ENCODE results near the gene JAZF1. TPM values are rescaled to one million over a fixed set of nuclear protein-coding genes. Genes with fewer than 3 reads are reported as not detected.

The JAZF1 gene
- polyA plus RNA-seq, 1 experiment = 11.6 TPM

- ChIA-PET POLR2A (no interaction called here), CTCF (interaction anchor here (0.8 to 1.2 kb wide), 4 partner anchors 10 to 21 kb away, joined by 3 read pairs; no protein-coding TSS in a partner anchor)
- Histone ChIP-seq H3K4me3 (ENCODE audit: low read depth, low read length) (no peak overlapping the region), H3K36me3 (ENCODE audit: control insufficient read depth, insufficient read depth, low read length) (no peaks in the 10 kb centered on the region), H3K27me3 (ENCODE audit: control insufficient read depth, insufficient read depth, low read length) (no peaks in the 10 kb centered on the region)
- no peak for TF ChIP-seq CTCF (IDR thresholded peaks at IDR 0.05; ENCODE audit: insufficient read depth, low read depth, low read length)
- no peak for DNase-seq (ENCODE audit: low read depth)
Measured at GRCh38 chr7:28183627-28184026, 3.0 kb upstream of the JAZF1 start.

- Histone ChIP-seq H3K27me3 (ENCODE audit: control insufficient read depth, insufficient read depth, low read length) (no peaks in the 10 kb centered on the region), H3K36me3 (ENCODE audit: control insufficient read depth, insufficient read depth, low read length) (no peaks in the 10 kb centered on the region), H3K4me3 (ENCODE audit: low read depth, low read length) (no peak overlapping the region)
- no peak for TF ChIP-seq CTCF (IDR thresholded peaks at IDR 0.05; ENCODE audit: insufficient read depth, low read depth, low read length)
- ChIA-PET POLR2A (no interaction called here), CTCF (interaction anchor here (0.6 kb wide), 1 partner anchor 24 kb away, joined by 3 read pairs; no protein-coding TSS in a partner anchor)
- DNase-seq (ENCODE audit: low read depth) = no peak
Measured at GRCh38 chr7:28182071-28182471, 1.5 kb upstream of the JAZF1 start.

- no peak for DNase-seq (ENCODE audit: low read depth)
- CTCF ChIA-PET = no interaction called here
- Histone ChIP-seq H3K36me3 (ENCODE audit: control insufficient read depth, insufficient read depth, low read length) (no peaks in the 10 kb centered on the region), H3K4me3 (ENCODE audit: low read depth, low read length) (no peak overlapping the region), H3K27me3 (ENCODE audit: control insufficient read depth, insufficient read depth, low read length) (no peaks in the 10 kb centered on the region)
- TF ChIP-seq CTCF (IDR thresholded peaks at IDR 0.05; ENCODE audit: insufficient read depth, low read depth, low read length) = no peak
- POLR2A ChIA-PET = no interaction called here
Measured at GRCh38 chr7:28181416-28181815, 821 bp upstream of the JAZF1 start.

- Histone ChIP-seq H3K27me3 (ENCODE audit: control insufficient read depth, insufficient read depth, low read length) (no peaks in the 10 kb centered on the region), H3K36me3 (ENCODE audit: control insufficient read depth, insufficient read depth, low read length) (no peaks in the 10 kb centered on the region), H3K4me3 (ENCODE audit: low read depth, low read length) (peak overlapping the region; percentile 75)
- ChIA-PET CTCF (interaction anchor here (3.7 kb wide), 1 partner anchor 83 kb away, joined by 11 read pairs; no protein-coding TSS in a partner anchor), POLR2A (interaction anchor here (0.6 kb wide), 1 partner anchor 356 kb away, joined by 4 read pairs; no protein-coding TSS in a partner anchor)
- DNase-seq (ENCODE audit: low read depth) = no peak
- TF ChIP-seq CTCF (IDR thresholded peaks at IDR 0.05; ENCODE audit: insufficient read depth, low read depth, low read length) = no peak
Measured at GRCh38 chr7:28180031-28180363, 598 bp downstream of the JAZF1 start.

GRCh38 chr7:28179120-28180030, 1.2 kb downstream of the JAZF1 start:
- Histone ChIP-seq H3K27me3 (ENCODE audit: control insufficient read depth, insufficient read depth, low read length) (no peaks in the 10 kb centered on the region), H3K4me3 (ENCODE audit: low read depth, low read length) (peak overlapping the region; percentile 75), H3K36me3 (ENCODE audit: control insufficient read depth, insufficient read depth, low read length) (no peaks in the 10 kb centered on the region)
- DNase-seq (ENCODE audit: low read depth) = no peak
- ChIA-PET POLR2A (no interaction called here), CTCF (interaction anchor here (3.7 kb wide), 1 partner anchor 82 kb away, joined by 11 read pairs; no protein-coding TSS in a partner anchor)
- TF ChIP-seq CTCF (IDR thresholded peaks at IDR 0.05; ENCODE audit: insufficient read depth, low read depth, low read length) = no peak

All from BJ (cell line).